ENCODE results near the gene ADAMTS17.

The ADAMTS17 gene

DNA sequence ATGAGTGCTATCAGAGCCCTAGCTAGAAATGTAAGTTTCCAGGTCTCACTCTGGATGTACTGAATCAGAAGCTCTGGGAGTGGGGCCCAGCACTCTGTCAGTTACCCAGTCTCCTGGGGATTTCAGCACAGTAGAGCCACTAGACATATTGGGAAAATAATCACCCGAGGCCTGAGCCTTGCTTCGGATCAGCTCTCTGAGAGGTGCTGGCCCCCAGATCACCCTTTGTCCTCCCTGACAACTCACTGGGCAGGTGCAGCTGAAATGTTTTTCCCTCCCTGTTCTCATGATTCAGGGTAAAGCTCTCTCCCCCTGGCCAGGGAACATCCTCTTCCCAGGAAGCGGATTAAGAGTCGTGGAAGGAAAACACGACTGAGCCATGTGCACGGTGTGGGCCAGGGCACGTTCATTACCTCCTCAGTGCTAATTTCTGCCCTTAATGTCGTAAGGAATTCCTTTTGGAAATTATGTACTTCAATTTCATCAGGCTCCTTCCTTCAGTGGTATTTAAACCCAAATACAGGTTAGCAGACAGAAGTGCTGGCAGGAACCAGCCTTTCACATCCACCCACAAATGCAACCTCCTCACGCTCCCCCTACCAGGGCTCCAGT is 311.8 kb downstream of the ADAMTS17 start:
- H3K27me3 ChIP-seq (ENCODE audit: control insufficient read depth, insufficient read depth, low read length), result no peaks in the 10 kb centered on the region
- no peaks in the 10 kb centered on the region for H3K79me2 ChIP-seq
- H3K27ac ChIP-seq, result no peak overlapping the region
- no peak overlapping the region for H2AFZ ChIP-seq
- H3K9me3 ChIP-seq (ENCODE audit: control insufficient read depth, low read length), result no peaks in the 10 kb centered on the region
- no peak overlapping the region for H3K4me2 ChIP-seq (ENCODE audit: low read length)
- TF ChIP-seq, protein P1, sequence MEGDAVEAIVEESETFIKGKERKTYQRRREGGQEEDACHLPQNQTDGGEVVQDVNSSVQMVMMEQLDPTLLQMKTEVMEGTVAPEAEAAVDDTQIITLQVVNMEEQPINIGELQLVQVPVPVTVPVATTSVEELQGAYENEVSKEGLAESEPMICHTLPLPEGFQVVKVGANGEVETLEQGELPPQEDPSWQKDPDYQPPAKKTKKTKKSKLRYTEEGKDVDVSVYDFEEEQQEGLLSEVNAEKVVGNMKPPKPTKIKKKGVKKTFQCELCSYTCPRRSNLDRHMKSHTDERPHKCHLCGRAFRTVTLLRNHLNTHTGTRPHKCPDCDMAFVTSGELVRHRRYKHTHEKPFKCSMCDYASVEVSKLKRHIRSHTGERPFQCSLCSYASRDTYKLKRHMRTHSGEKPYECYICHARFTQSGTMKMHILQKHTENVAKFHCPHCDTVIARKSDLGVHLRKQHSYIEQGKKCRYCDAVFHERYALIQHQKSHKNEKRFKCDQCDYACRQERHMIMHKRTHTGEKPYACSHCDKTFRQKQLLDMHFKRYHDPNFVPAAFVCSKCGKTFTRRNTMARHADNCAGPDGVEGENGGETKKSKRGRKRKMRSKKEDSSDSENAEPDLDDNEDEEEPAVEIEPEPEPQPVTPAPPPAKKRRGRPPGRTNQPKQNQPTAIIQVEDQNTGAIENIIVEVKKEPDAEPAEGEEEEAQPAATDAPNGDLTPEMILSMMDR (IDR thresholded peaks at IDR 0.05), result no peak
- no peak overlapping the region for H3K9ac ChIP-seq
- no peaks in the 10 kb centered on the region for H3K4me1 ChIP-seq
- H3K4me3 ChIP-seq (ENCODE audit: low read depth, low read length), result no peak overlapping the region
- no peaks in the 10 kb centered on the region for H3K36me3 ChIP-seq (ENCODE audit: control insufficient read depth, insufficient read depth, low read length)

DNA sequence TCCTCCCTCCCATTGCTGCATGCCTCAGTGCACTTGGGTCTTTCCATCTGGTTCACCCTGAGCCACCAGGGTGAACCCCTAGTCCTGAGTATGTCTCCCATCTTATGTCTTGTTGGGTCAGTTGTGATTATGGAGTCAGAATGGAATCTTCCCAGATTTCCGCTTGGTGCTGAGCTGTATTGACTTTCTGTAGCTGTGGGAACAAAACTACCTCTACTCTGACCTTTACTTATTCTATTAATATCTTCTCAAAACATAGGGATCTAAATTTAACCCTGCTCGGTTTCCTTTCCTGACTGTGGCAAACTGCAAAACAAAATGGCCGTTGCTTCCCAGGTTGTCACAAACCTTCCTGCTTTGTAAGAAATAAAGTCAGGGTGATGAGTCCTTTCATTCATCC is 312.7 kb downstream of the ADAMTS17 start:
- H3K27ac ChIP-seq, result no peak overlapping the region
- no peak overlapping the region for H3K9ac ChIP-seq
- no peaks in the 10 kb centered on the region for H3K4me1 ChIP-seq
- H3K4me2 ChIP-seq (ENCODE audit: low read length), result no peak overlapping the region
- H3K27me3 ChIP-seq (ENCODE audit: control insufficient read depth, insufficient read depth, low read length), result no peaks in the 10 kb centered on the region
- TF ChIP-seq, protein P1 (IDR thresholded peaks at IDR 0.05), result no peak
- no peaks in the 10 kb centered on the region for H3K36me3 ChIP-seq (ENCODE audit: control insufficient read depth, insufficient read depth, low read length)
- H2AFZ ChIP-seq, result no peak overlapping the region
- H3K79me2 ChIP-seq, result no peaks in the 10 kb centered on the region
- no peak overlapping the region for H3K4me3 ChIP-seq (ENCODE audit: low read depth, low read length)
- H3K9me3 ChIP-seq (ENCODE audit: control insufficient read depth, low read length), result no peaks in the 10 kb centered on the region

DNA sequence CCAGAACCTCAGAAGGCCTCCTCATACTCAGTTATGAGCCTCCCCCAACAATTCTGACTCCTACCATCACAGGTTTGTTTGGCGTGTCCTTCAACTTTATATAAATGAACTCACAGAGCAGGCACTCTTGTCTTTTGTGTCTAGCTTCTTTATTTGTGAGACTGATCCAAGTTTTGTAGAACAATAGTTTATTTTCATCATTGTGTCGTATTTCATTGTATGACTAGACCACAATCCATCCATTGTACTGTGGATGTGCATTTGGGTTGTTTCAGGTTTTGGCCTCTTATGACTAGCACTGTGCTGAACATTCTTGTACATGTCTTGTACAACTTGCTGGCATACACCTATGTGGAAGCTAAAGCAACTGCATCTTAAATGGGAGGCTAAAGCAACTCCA is 315.7 kb downstream of the ADAMTS17 start:
- Histone ChIP-seq H3K9me3 (ENCODE audit: control insufficient read depth, low read length) (no peaks in the 10 kb centered on the region), H2AFZ (no peak overlapping the region), H3K27me3 (ENCODE audit: control insufficient read depth, insufficient read depth, low read length) (no peaks in the 10 kb centered on the region), H3K9ac (no peak overlapping the region), H3K4me3 (ENCODE audit: low read depth, low read length) (no peak overlapping the region), H3K36me3 (ENCODE audit: control insufficient read depth, insufficient read depth, low read length) (no peaks in the 10 kb centered on the region), H3K4me1 (no peaks in the 10 kb centered on the region), H3K27ac (no peak overlapping the region), H3K4me2 (ENCODE audit: low read length) (no peak overlapping the region), H3K79me2 (no peaks in the 10 kb centered on the region)
- TF ChIP-seq, protein P1 (IDR thresholded peaks at IDR 0.05), result no peak

DNA sequence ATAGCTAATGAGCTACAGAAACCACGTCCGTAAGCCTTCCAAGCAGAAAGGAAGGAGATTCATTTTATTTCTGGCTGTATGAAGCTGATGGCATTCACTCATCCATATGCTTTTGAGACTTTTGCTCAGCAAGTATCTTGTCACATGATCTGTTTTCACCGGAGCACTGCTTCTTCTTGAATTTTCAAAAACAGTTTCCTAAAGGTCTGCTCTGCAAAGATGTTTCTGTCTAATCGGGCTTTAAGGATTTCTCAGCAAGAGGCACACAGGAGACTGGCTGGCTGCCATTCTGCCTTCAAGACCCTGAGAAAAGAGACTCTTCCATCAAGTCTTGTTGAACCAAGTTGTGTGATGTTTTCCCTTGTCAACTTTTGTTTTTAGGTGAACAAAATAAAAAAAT is 319.0 kb downstream of the ADAMTS17 start:
- no peak overlapping the region for H3K9ac ChIP-seq
- no peak overlapping the region for H3K27ac ChIP-seq
- no peak overlapping the region for H3K4me2 ChIP-seq (ENCODE audit: low read length)

More for the DNA sequence above, 319.0 kb downstream of the ADAMTS17 start:
- H3K4me1 ChIP-seq, result no peaks in the 10 kb centered on the region
- H3K4me3 ChIP-seq (ENCODE audit: low read depth, low read length), result no peak overlapping the region
- no peak overlapping the region for H2AFZ ChIP-seq
- no peaks in the 10 kb centered on the region for H3K27me3 ChIP-seq (ENCODE audit: control insufficient read depth, insufficient read depth, low read length)
- TF ChIP-seq, protein P1 (IDR thresholded peaks at IDR 0.05), result no peak
- no peaks in the 10 kb centered on the region for H3K9me3 ChIP-seq (ENCODE audit: control insufficient read depth, low read length)
- no peaks in the 10 kb centered on the region for H3K79me2 ChIP-seq
- H3K36me3 ChIP-seq (ENCODE audit: control insufficient read depth, insufficient read depth, low read length), result no peaks in the 10 kb centered on the region
